Liver (tissue), 9 donors: ENCODE measurements around the gene HK2. TPM values are rescaled to one million over a fixed set of nuclear protein-coding genes. Genes with fewer than 3 reads are reported as not detected.

Source experiments
- DNase-seq: peaks from one replicate; pipeline ENCODE4 v3.0.0-alpha.2; 2017; ENCODE audit warnings: low spot score
- H3K27ac ChIP-seq, 2 donors: one replicate each; pipeline ENCODE4 v1.7.0; 2013; ENCODE audit warnings: inconsistent platforms in 2 of 2, low read length in 2 of 2, control low read depth in 1 of 2, low read depth in 1 of 2, mild to moderate bottlenecking in 1 of 2
- H3K27me3 ChIP-seq, 4 donors: one replicate each; pipeline versions ENCODE4 v1.6.1 to v1.7.0; 2013; ENCODE audit warnings: low read length in 3 of 4, inconsistent platforms in 1 of 4, mild to moderate bottlenecking in 1 of 4, moderate library complexity in 1 of 4; ENCODE audit not compliant: control insufficient read depth in 4 of 4, insufficient read depth in 4 of 4
- H3K36me3 ChIP-seq, 4 donors: one replicate each; pipeline versions ENCODE4 v1.6.1 to v1.7.0; 2013; ENCODE audit warnings: low read length in 3 of 4, mild to moderate bottlenecking in 3 of 4, low read depth in 1 of 4, moderate library complexity in 1 of 4; ENCODE audit not compliant: control insufficient read depth in 4 of 4, insufficient read depth in 3 of 4
- H3K4me1 ChIP-seq, 4 donors: one replicate each; pipeline versions ENCODE4 v1.6.1 to v1.7.0; 2013; ENCODE audit warnings: low read length in 3 of 4, mild to moderate bottlenecking in 3 of 4, moderate library complexity in 1 of 4; ENCODE audit not compliant: control insufficient read depth in 4 of 4, insufficient read depth in 4 of 4
- H3K4me3 ChIP-seq, 3 donors: one replicate each; pipeline versions ENCODE4 v1.6.1 to v1.7.0; 2013; ENCODE audit warnings: low read length in 3 of 3, control low read depth in 1 of 3, low read depth in 1 of 3, mild to moderate bottlenecking in 1 of 3
- H3K9ac ChIP-seq, 2 donors: one replicate each; pipeline ENCODE4 v1.7.0; 2013; ENCODE audit warnings: low read length in 2 of 2, mild to moderate bottlenecking in 2 of 2, moderate library complexity in 2 of 2, control low read depth in 1 of 2, low read depth in 1 of 2
- H3K9me3 ChIP-seq, 4 donors: one replicate each; pipeline versions ENCODE4 v1.6.1 to v1.7.0; 2013; ENCODE audit warnings: low read length in 3 of 4; ENCODE audit not compliant: control insufficient read depth in 4 of 4
- ATF3 ChIP-seq: IDR thresholded peaks from 2 replicates; pipeline ENCODE4 v1.6.1; 2016; ENCODE audit warnings: antibody characterized with exemption
- CTCF ChIP-seq: fragments of 150-350 bp; IDR thresholded peaks from 2 replicates; pipeline ENCODE4 v1.5.1; 2017; ENCODE audit warnings: improper control_type of control experiment, low read depth, low read length; ENCODE audit not compliant: missing input control
- EGR1 ChIP-seq, 2 donors: IDR thresholded peaks; 2 replicates each; pipeline ENCODE4 v1.6.1; 2016 to 2018; ENCODE audit warnings: antibody characterized with exemption in 2 of 2, low read depth in 2 of 2
- FOXA1 ChIP-seq: IDR thresholded peaks from 2 replicates; pipeline ENCODE4 v1.6.1; 2016; ENCODE audit warnings: antibody characterized with exemption
- FOXA2 ChIP-seq: IDR thresholded peaks from 2 replicates; pipeline ENCODE4 v1.6.1; 2016; ENCODE audit warnings: antibody characterized with exemption
- GABPA ChIP-seq, 2 donors: IDR thresholded peaks in 1 of 2; conservative IDR thresholded peaks in 1 of 2; 2 replicates each; pipeline ENCODE4 v1.6.1; 2016; ENCODE audit warnings: antibody characterized with exemption in 2 of 2, mild to moderate bottlenecking in 1 of 2, moderate library complexity in 1 of 2
- HNF4A ChIP-seq, 2 donors: conservative IDR thresholded peaks; 2 replicates each; pipeline ENCODE4 v1.6.1; 2016; ENCODE audit warnings: antibody characterized with exemption in 2 of 2, mild to moderate bottlenecking in 2 of 2
- HNF4G ChIP-seq: IDR thresholded peaks from 2 replicates; pipeline ENCODE4 v1.6.1; 2016; ENCODE audit warnings: antibody characterized with exemption
- NR2F2 ChIP-seq: IDR thresholded peaks from 2 replicates; pipeline ENCODE4 v1.6.1; 2016; ENCODE audit warnings: antibody characterized with exemption
- RAD21 ChIP-seq, 2 donors: IDR thresholded peaks; 2 replicates each; pipeline ENCODE4 v1.6.1; 2016; ENCODE audit warnings: antibody characterized with exemption in 2 of 2, mild to moderate bottlenecking in 2 of 2
- REST ChIP-seq: IDR thresholded peaks from 2 replicates; pipeline ENCODE4 v1.6.1; 2016; ENCODE audit warnings: antibody characterized with exemption, mild to moderate bottlenecking
- RXRA ChIP-seq, 2 donors: IDR thresholded peaks; 2 replicates each; pipeline ENCODE4 v1.6.1; 2017 to 2018; ENCODE audit warnings: antibody characterized with exemption in 2 of 2, mild to moderate bottlenecking in 1 of 2
- SP1 ChIP-seq: IDR thresholded peaks from 2 replicates; pipeline ENCODE4 v1.6.1; 2018; ENCODE audit warnings: antibody characterized with exemption, mild to moderate bottlenecking
- TAF1 ChIP-seq: conservative IDR thresholded peaks from 2 replicates; pipeline ENCODE4 v1.6.1; 2016; ENCODE audit warnings: antibody characterized with exemption, mild to moderate bottlenecking
- YY1 ChIP-seq: IDR thresholded peaks from 2 replicates; pipeline ENCODE4 v1.6.1; 2016; ENCODE audit warnings: antibody characterized with exemption, mild to moderate bottlenecking
- WGBS: extraction: QIAGEN DNeasy Blood & Tissue Kit; methylation state at CpG from one replicate; pipeline ENCODE4 v1.1.7; 2013; 5-methylcytosine and 5-hydroxymethylcytosine counted together
- polyA plus RNA-seq, 2 donors: library from polyadenylated mRNA; stranded (reverse) in 1 of 2; unstranded in 1 of 2; fragments of 200-250 nt in 1 of 2; fragments of >200 nt in 1 of 2; fragmentation: Nextera tagmentation in 1 of 2; extraction: Ambion mirVana in 1 of 2; gene quantifications; one replicate each; pipeline versions ENCODE4 v1.2.1 to v1.2.3, GENCODE V29; 2013 to 2015
- total RNA-seq, 2 donors: library from RNA; depleted of rRNA; stranded (reverse); fragments of >200 nt; gene quantifications; one replicate each; pipeline ENCODE4 v1.2.3, GENCODE V29; 2014
- TF ChIP-seq, protein P1 (sequence below): IDR thresholded peaks from 2 replicates; pipeline ENCODE4 v1.6.1; 2016; ENCODE audit warnings: antibody characterized with exemption
- TF ChIP-seq, protein P2 (sequence below): IDR thresholded peaks from 2 replicates; pipeline ENCODE4 v1.6.1; 2016; ENCODE audit warnings: antibody characterized with exemption
- donor health status: healthy.
- donor health status: healthy.
- donor health status: healthy.
- donor health status: healthy.
- donor health status: healthy.

Gene HK2
- total and polyA plus RNA-seq, 4 donors = 0.21 to 3.5 (median 1.0) TPM

- 77% methylated on average over 5 of the region's 5 CpGs for WGBS
- DNase-seq = no peak
- TF ChIP-seq RAD21 (IDR thresholded peaks at IDR 0.05) (no peak), ATF3 (no peak), NR2F2 (no peak), REST (no peak), GABPA (IDR thresholded peaks at IDR 0.05 in 1 of 2, conservative IDR thresholded peaks at IDR 0.05 in 1 of 2) (no peak), RXRA (IDR thresholded peaks at IDR 0.05) (no peak), EGR1 (IDR thresholded peaks at IDR 0.05; ENCODE audit: low read depth in 2 of 2) (no peak), FOXA2 (no peak), HNF4G (no peak), TAF1 (no peak)
- TF ChIP-seq, protein P1, sequence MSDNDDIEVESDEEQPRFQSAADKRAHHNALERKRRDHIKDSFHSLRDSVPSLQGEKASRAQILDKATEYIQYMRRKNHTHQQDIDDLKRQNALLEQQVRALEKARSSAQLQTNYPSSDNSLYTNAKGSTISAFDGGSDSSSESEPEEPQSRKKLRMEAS = no peak
- TF ChIP-seq, protein P2, sequence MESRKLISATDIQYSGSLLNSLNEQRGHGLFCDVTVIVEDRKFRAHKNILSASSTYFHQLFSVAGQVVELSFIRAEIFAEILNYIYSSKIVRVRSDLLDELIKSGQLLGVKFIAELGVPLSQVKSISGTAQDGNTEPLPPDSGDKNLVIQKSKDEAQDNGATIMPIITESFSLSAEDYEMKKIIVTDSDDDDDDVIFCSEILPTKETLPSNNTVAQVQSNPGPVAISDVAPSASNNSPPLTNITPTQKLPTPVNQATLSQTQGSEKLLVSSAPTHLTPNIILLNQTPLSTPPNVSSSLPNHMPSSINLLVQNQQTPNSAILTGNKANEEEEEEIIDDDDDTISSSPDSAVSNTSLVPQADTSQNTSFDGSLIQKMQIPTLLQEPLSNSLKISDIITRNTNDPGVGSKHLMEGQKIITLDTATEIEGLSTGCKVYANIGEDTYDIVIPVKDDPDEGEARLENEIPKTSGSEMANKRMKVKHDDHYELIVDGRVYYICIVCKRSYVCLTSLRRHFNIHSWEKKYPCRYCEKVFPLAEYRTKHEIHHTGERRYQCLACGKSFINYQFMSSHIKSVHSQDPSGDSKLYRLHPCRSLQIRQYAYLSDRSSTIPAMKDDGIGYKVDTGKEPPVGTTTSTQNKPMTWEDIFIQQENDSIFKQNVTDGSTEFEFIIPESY = no peak
- H3K9me3 ChIP-seq = no peaks in the 10 kb centered on the region
- no peak overlapping the region for H3K9ac ChIP-seq
- no peak overlapping the region for H3K27ac ChIP-seq
- H3K36me3 ChIP-seq = no peaks in the 10 kb centered on the region
- H3K4me3 ChIP-seq = no peak overlapping the region
- no peaks in the 10 kb centered on the region for H3K4me1 ChIP-seq
- H3K27me3 ChIP-seq = no peaks in the 10 kb centered on the region
Measured at GRCh38 chr2:74892609-74893008, 58.7 kb downstream of the HK2 start.

DNA sequence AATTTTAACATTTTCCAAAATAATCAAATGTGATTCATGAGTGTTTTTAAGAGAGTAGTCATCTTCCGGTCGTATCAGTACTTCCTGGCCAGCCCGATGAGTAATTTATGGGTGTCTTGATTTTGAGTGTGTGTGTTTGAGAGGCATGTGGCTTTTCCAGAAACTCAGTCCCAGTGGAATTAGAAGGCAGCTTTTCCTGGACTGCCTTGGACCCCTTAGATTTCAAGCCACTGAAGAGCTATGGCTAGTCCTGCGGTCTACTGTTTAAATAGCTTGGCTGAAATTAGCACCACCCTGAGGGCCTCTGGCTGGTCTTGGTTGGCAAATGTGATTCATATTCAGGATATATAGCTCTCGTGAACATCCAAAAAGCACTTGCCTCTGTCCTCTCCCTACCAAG is 59.4 kb downstream of the HK2 start:
- WGBS = 70% methylated on average over 5 of the region's 5 CpGs
- Histone ChIP-seq H3K36me3 (no peaks in the 10 kb centered on the region), H3K9me3 (no peaks in the 10 kb centered on the region), H3K27me3 (no peaks in the 10 kb centered on the region), H3K4me1 (no peaks in the 10 kb centered on the region), H3K4me3 (no peak overlapping the region), H3K27ac (no peak overlapping the region), H3K9ac (no peak overlapping the region)
- DNase-seq = no peak
- TF ChIP-seq CTCF = no peak
- no peak for TF ChIP-seq HNF4G
- no peak for TF ChIP-seq YY1
- no peak for TF ChIP-seq RAD21 (IDR thresholded peaks at IDR 0.05)
- no peak for TF ChIP-seq SP1
- no peak for TF ChIP-seq NR2F2
- TF ChIP-seq HNF4A (conservative IDR thresholded peaks at IDR 0.05) = no peak
- no peak for TF ChIP-seq TAF1
- TF ChIP-seq, protein P2 = no peak
- TF ChIP-seq GABPA (IDR thresholded peaks at IDR 0.05 in 1 of 2, conservative IDR thresholded peaks at IDR 0.05 in 1 of 2) = no peak
- no peak for TF ChIP-seq FOXA2
- no peak for TF ChIP-seq FOXA1
